OCI-LY1 (cell line): Measurements from ENCODE around the gene ZNF467.

Experiments used
- CTCF ChIP-seq: fragments of 200-600 bp; sonication (generic), shearing (Covaris generic); IDR thresholded peaks from 2 replicates; pipeline ENCODE4 v1.5.1; 2017; ENCODE audit warnings: mild to moderate bottlenecking, antibody characterized with exemption, low read length, moderate library complexity, mixed read lengths
- EZH2 ChIP-seq: fragments of 200-600 bp; sonication (generic), shearing (Covaris generic); IDR thresholded peaks from 2 replicates; pipeline ENCODE4 v1.8.0; 2017; ENCODE audit warnings: borderline replicate concordance, mixed run types, mild to moderate bottlenecking, antibody characterized with exemption, low read length, moderate library complexity, mixed read lengths

- TF ChIP-seq CTCF (no peak), EZH2 (no peak)
These were observed 46.6 kb upstream of the ZNF467 start for GRCh38 chr7:149819961-149820340.
